GM23338 (cell line): ENCODE results near the gene RPL22. TPM values are rescaled to one million over a fixed set of nuclear protein-coding genes. Genes with fewer than 3 reads are reported as not detected.

Experiments used
- ATAC-seq: fragments of 200-7000 bp; cut with Tn5 transposase; 3 replicates; pipeline ENCODE4 v1.9.1; 2020
- DNase-seq: peaks from one replicate; pipeline ENCODE4 v3.0.0-alpha.2; 2015; ENCODE audit warnings: low spot score
- H2AFZ ChIP-seq: fragments of 200-600 bp; sonication (generic); 2 replicates; pipeline ENCODE4 v1.8.0; 2016; ENCODE audit warnings: antibody characterized with exemption, mild to moderate bottlenecking, moderate library complexity
- H3F3A ChIP-seq: fragments of 200-600 bp; sonication (generic); replicated peaks from 2 replicates; pipeline ENCODE4 v1.8.0; 2017; ENCODE audit warnings: antibody characterized with exemption, mixed run types, low read depth
- H3K27ac ChIP-seq: fragments of 200-600 bp; sonication (generic); 2 replicates; pipeline ENCODE4 v1.6.1; 2016; ENCODE audit warnings: low read depth
- H3K27me3 ChIP-seq: fragments of 200-600 bp; sonication (generic); 2 replicates; pipeline ENCODE4 v1.8.0; 2016; ENCODE audit warnings: mild to moderate bottlenecking, mixed run types, moderate library complexity; ENCODE audit not compliant: insufficient read depth
- H3K36me3 ChIP-seq: fragments of 200-600 bp; sonication (generic); 2 replicates; pipeline ENCODE4 v1.8.0; 2016; ENCODE audit warnings: mild to moderate bottlenecking; ENCODE audit not compliant: insufficient read depth
- H3K4me1 ChIP-seq: fragments of 200-600 bp; sonication (generic); 2 replicates; pipeline ENCODE4 v1.8.0; 2016; ENCODE audit warnings: mild to moderate bottlenecking, moderate library complexity; ENCODE audit not compliant: insufficient read depth
- H3K4me2 ChIP-seq: fragments of 200-600 bp; sonication (generic); 2 replicates; pipeline ENCODE4 v1.7.1; 2017; ENCODE audit warnings: mixed run types
- H3K4me3 ChIP-seq: fragments of 200-600 bp; sonication (generic); 2 replicates; pipeline ENCODE4 v1.6.1; 2016; ENCODE audit warnings: mixed run types
- H3K79me2 ChIP-seq: fragments of 200-600 bp; sonication (generic); replicated peaks from 2 replicates; pipeline ENCODE4 v1.8.0; 2017; ENCODE audit warnings: mild to moderate bottlenecking; ENCODE audit not compliant: insufficient read depth
- H3K9me2 ChIP-seq: fragments of 200-600 bp; sonication (generic); 2 replicates; pipeline ENCODE4 v1.8.0; 2017; ENCODE audit not compliant: insufficient read depth
- H4K20me1 ChIP-seq: fragments of 200-600 bp; sonication (generic); replicated peaks from 2 replicates; pipeline ENCODE4 v1.8.0; 2017; ENCODE audit warnings: mild to moderate bottlenecking; ENCODE audit not compliant: insufficient read depth
- H3K27ac Mint-ChIP-seq: 2 replicates; pipeline ENCODE4 v1.8.0; 2020; ENCODE audit warnings: inconsistent platforms, mild to moderate bottlenecking, moderate library complexity, mixed read lengths
- H3K27me3 Mint-ChIP-seq: 3 replicates; pipeline ENCODE4 v1.8.0; 2022; ENCODE audit warnings: low read depth, mild to moderate bottlenecking, moderate library complexity, mixed read lengths, inconsistent platforms; ENCODE audit not compliant: insufficient read depth, poor library complexity
- H3K36me3 Mint-ChIP-seq: 3 replicates; pipeline ENCODE4 v1.8.0; 2021; ENCODE audit warnings: low read depth, mild to moderate bottlenecking, inconsistent platforms, moderate library complexity, mixed read lengths
- H3K4me1 Mint-ChIP-seq: 3 replicates; pipeline ENCODE4 v1.8.0; 2020; ENCODE audit warnings: mild to moderate bottlenecking, inconsistent platforms, mixed read lengths
- H3K4me3 Mint-ChIP-seq: 3 replicates; pipeline ENCODE4 v1.8.0; 2021; ENCODE audit warnings: moderate library complexity, mild to moderate bottlenecking, inconsistent platforms, mixed read lengths
- H3K9me3 Mint-ChIP-seq: 3 replicates; pipeline ENCODE4 v1.8.0; 2020; ENCODE audit warnings: moderate library complexity, mild to moderate bottlenecking, inconsistent platforms, mixed read lengths
- CREB1 ChIP-seq: fragments of 250-450 bp; sonication (Bioruptor Pico); IDR thresholded peaks from 2 replicates; pipeline ENCODE4 v1.5.0; 2020; ENCODE audit warnings: low read depth, mild to moderate bottlenecking, moderate library complexity
- EZH2 ChIP-seq: fragments of 200-600 bp; sonication (generic); IDR thresholded peaks from one replicate; pipeline ENCODE4 v1.8.0; 2017; ENCODE audit warnings: antibody characterized with exemption, mild to moderate bottlenecking, low read depth; ENCODE audit not compliant: unreplicated experiment
- EZH2phosphoT487 ChIP-seq: fragments of 200-600 bp; sonication (generic); IDR thresholded peaks from one replicate; pipeline ENCODE4 v1.8.1; 2018; ENCODE audit warnings: antibody characterized with exemption; ENCODE audit not compliant: unreplicated experiment
- JUNB ChIP-seq: IDR thresholded peaks from one replicate; pipeline ENCODE4 v1.6.1; 2016; ENCODE audit warnings: antibody characterized with exemption; ENCODE audit not compliant: unreplicated experiment
- NANOG ChIP-seq: IDR thresholded peaks from 2 replicates; pipeline ENCODE4 v1.6.1; 2016; ENCODE audit warnings: antibody characterized with exemption, borderline replicate concordance
- POLR2AphosphoS5 ChIP-seq: IDR thresholded peaks from 2 replicates; pipeline ENCODE4 v1.6.1; 2016; ENCODE audit warnings: antibody characterized with exemption, low read depth
- STAT1 ChIP-seq: IDR thresholded peaks from one replicate; pipeline ENCODE4 v1.6.1; 2016; ENCODE audit warnings: antibody characterized with exemption; ENCODE audit not compliant: unreplicated experiment
- ZNF114 ChIP-seq: fragments of 250-450 bp; sonication (Bioruptor Pico); IDR thresholded peaks from 2 replicates; pipeline ENCODE4 v1.5.0; 2020; ENCODE audit warnings: mild to moderate bottlenecking, moderate library complexity
- ZNF331 ChIP-seq: fragments of 250-450 bp; sonication (Bioruptor Pico); IDR thresholded peaks from 2 replicates; pipeline ENCODE4 v1.5.0; 2020; ENCODE audit warnings: low read depth, mild to moderate bottlenecking, moderate library complexity
- polyA plus RNA-seq: library from polyadenylated mRNA; unstranded; fragments of >200 nt; fragmentation: Nextera tagmentation; extraction: Ambion mirVana; gene quantifications from 2 replicates; pipeline ENCODE4 v1.2.1, GENCODE V29; 2016
- total RNA-seq: library from RNA; depleted of rRNA; stranded (reverse); fragments of >200 nt; shearing (Covaris generic); gene quantifications from 2 replicates; pipeline ENCODE4 v1.2.3, GENCODE V29; 2014
- TF ChIP-seq, protein P1 (sequence below), 2 experiments: fragments of 200-600 bp in 1 of 2; sonication (generic) in 1 of 2; conservative IDR thresholded peaks; 2 replicates each; pipeline versions ENCODE4 v1.5.1 to v1.6.1; 2016 to 2017; ENCODE audit warnings: antibody characterized with exemption in 2 of 2, low read depth in 2 of 2, mild to moderate bottlenecking in 2 of 2, moderate library complexity in 1 of 2
- TF ChIP-seq, protein P2 (sequence below): fragments of 250-450 bp; sonication (Bioruptor Pico); IDR thresholded peaks from 2 replicates; pipeline ENCODE4 v1.5.0; 2020; ENCODE audit warnings: mild to moderate bottlenecking, moderate library complexity
- TF ChIP-seq, protein P3 (sequence below): IDR thresholded peaks from 2 replicates; pipeline ENCODE4 v1.6.1; 2016; ENCODE audit warnings: antibody characterized with exemption
- TF ChIP-seq, protein P4 (sequence below): IDR thresholded peaks from one replicate; pipeline ENCODE4 v1.6.1; 2018; ENCODE audit warnings: antibody characterized with exemption; ENCODE audit not compliant: unreplicated experiment

RPL22 gene
- total and polyA plus RNA-seq, 2 experiments from 2014 or later, result 145 to 818 TPM

DNA sequence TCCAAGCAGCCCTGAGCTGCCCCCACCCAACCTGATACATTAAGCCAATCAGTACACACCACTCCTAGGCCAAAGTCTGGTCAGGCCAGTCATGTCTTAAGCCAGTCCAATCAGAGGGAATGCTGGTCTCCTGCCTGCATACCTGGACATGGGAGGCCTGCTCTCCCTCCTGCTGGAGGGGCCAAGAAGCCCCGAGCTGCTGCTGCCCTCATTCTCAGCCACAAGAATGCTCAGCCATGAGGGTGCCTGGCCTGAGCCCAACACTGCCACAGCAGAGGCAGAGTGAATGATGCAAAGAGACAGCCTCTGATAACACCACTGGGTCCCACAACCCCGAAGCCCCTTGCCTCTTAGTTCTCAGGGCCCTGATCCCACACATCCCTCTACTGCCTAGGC is 42.3 kb downstream of the RPL22 start:
- no peak overlapping the region for H3K27ac Mint-ChIP-seq
- H3K27me3 Mint-ChIP-seq, result peaks cover 19% of the 10 kb centered on the region
- Histone ChIP-seq H4K20me1 (no peaks in the 10 kb centered on the region), H3K4me2 (no peak overlapping the region), H3K36me3 (no peaks in the 10 kb centered on the region), H3K79me2 (no peaks in the 10 kb centered on the region), H3K27me3 (no peaks in the 10 kb centered on the region), H3F3A (peaks cover 6% of the 10 kb centered on the region; the same call in 1 of the 2 replicates), H3K9me2 (no peaks in the 10 kb centered on the region), H2AFZ (no peak overlapping the region), H3K4me3 (no peak overlapping the region), H3K4me1 (peaks cover 3% of the 10 kb centered on the region; the same call in 1 of the 2 replicates), H3K27ac (no peak overlapping the region)
- H3K36me3 Mint-ChIP-seq, result no peaks in the 10 kb centered on the region
- H3K4me1 Mint-ChIP-seq, result peaks cover 17% of the 10 kb centered on the region
- H3K9me3 Mint-ChIP-seq, result no peaks in the 10 kb centered on the region
- no peak for ATAC-seq
- H3K4me3 Mint-ChIP-seq, result no peak overlapping the region
- no peak for DNase-seq
- no peak for TF ChIP-seq JUNB
- no peak for TF ChIP-seq ZNF114 (CRISPR knock-in tag)
- TF ChIP-seq, protein P1, sequence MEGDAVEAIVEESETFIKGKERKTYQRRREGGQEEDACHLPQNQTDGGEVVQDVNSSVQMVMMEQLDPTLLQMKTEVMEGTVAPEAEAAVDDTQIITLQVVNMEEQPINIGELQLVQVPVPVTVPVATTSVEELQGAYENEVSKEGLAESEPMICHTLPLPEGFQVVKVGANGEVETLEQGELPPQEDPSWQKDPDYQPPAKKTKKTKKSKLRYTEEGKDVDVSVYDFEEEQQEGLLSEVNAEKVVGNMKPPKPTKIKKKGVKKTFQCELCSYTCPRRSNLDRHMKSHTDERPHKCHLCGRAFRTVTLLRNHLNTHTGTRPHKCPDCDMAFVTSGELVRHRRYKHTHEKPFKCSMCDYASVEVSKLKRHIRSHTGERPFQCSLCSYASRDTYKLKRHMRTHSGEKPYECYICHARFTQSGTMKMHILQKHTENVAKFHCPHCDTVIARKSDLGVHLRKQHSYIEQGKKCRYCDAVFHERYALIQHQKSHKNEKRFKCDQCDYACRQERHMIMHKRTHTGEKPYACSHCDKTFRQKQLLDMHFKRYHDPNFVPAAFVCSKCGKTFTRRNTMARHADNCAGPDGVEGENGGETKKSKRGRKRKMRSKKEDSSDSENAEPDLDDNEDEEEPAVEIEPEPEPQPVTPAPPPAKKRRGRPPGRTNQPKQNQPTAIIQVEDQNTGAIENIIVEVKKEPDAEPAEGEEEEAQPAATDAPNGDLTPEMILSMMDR (conservative IDR thresholded peaks at IDR 0.05; ENCODE audit: low read depth in 2 of 2), result no peak
- no peak for TF ChIP-seq CREB1
- TF ChIP-seq ZNF331 (CRISPR knock-in tag), result no peak
- TF ChIP-seq, protein P2, sequence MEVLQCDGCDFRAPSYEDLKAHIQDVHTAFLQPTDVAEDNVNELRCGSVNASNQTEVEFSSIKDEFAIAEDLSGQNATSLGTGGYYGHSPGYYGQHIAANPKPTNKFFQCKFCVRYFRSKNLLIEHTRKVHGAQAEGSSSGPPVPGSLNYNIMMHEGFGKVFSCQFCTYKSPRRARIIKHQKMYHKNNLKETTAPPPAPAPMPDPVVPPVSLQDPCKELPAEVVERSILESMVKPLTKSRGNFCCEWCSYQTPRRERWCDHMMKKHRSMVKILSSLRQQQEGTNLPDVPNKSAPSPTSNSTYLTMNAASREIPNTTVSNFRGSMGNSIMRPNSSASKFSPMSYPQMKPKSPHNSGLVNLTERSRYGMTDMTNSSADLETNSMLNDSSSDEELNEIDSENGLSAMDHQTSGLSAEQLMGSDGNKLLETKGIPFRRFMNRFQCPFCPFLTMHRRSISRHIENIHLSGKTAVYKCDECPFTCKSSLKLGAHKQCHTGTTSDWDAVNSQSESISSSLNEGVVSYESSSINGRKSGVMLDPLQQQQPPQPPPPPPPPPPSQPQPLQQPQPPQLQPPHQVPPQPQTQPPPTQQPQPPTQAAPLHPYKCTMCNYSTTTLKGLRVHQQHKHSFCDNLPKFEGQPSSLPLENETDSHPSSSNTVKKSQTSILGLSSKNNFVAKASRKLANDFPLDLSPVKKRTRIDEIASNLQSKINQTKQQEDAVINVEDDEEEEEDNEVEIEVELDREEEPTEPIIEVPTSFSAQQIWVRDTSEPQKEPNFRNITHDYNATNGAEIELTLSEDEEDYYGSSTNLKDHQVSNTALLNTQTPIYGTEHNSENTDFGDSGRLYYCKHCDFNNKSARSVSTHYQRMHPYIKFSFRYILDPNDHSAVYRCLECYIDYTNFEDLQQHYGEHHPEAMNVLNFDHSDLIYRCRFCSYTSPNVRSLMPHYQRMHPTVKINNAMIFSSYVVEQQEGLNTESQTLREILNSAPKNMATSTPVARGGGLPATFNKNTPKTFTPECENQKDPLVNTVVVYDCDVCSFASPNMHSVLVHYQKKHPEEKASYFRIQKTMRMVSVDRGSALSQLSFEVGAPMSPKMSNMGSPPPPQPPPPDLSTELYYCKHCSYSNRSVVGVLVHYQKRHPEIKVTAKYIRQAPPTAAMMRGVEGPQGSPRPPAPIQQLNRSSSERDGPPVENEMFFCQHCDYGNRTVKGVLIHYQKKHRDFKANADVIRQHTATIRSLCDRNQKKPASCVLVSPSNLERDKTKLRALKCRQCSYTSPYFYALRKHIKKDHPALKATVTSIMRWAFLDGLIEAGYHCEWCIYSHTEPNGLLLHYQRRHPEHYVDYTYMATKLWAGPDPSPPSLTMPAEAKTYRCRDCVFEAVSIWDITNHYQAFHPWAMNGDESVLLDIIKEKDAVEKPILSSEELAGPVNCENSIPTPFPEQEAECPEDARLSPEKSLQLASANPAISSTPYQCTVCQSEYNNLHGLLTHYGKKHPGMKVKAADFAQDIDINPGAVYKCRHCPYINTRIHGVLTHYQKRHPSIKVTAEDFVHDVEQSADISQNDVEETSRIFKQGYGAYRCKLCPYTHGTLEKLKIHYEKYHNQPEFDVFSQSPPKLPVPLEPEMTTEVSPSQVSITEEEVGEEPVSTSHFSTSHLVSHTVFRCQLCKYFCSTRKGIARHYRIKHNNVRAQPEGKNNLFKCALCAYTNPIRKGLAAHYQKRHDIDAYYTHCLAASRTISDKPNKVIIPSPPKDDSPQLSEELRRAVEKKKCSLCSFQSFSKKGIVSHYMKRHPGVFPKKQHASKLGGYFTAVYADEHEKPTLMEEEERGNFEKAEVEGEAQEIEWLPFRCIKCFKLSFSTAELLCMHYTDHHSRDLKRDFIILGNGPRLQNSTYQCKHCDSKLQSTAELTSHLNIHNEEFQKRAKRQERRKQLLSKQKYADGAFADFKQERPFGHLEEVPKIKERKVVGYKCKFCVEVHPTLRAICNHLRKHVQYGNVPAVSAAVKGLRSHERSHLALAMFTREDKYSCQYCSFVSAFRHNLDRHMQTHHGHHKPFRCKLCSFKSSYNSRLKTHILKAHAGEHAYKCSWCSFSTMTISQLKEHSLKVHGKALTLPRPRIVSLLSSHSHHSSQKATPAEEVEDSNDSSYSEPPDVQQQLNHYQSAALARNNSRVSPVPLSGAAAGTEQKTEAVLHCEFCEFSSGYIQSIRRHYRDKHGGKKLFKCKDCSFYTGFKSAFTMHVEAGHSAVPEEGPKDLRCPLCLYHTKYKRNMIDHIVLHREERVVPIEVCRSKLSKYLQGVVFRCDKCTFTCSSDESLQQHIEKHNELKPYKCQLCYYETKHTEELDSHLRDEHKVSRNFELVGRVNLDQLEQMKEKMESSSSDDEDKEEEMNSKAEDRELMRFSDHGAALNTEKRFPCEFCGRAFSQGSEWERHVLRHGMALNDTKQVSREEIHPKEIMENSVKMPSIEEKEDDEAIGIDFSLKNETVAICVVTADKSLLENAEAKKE, result no peak
- TF ChIP-seq EZH2, result no peak
- TF ChIP-seq EZH2phosphoT487, result no peak
- TF ChIP-seq, protein P3, sequence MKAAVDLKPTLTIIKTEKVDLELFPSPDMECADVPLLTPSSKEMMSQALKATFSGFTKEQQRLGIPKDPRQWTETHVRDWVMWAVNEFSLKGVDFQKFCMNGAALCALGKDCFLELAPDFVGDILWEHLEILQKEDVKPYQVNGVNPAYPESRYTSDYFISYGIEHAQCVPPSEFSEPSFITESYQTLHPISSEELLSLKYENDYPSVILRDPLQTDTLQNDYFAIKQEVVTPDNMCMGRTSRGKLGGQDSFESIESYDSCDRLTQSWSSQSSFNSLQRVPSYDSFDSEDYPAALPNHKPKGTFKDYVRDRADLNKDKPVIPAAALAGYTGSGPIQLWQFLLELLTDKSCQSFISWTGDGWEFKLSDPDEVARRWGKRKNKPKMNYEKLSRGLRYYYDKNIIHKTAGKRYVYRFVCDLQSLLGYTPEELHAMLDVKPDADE, result no peak
- TF ChIP-seq STAT1, result no peak
- TF ChIP-seq POLR2AphosphoS5, result no peak
- TF ChIP-seq, protein P4, sequence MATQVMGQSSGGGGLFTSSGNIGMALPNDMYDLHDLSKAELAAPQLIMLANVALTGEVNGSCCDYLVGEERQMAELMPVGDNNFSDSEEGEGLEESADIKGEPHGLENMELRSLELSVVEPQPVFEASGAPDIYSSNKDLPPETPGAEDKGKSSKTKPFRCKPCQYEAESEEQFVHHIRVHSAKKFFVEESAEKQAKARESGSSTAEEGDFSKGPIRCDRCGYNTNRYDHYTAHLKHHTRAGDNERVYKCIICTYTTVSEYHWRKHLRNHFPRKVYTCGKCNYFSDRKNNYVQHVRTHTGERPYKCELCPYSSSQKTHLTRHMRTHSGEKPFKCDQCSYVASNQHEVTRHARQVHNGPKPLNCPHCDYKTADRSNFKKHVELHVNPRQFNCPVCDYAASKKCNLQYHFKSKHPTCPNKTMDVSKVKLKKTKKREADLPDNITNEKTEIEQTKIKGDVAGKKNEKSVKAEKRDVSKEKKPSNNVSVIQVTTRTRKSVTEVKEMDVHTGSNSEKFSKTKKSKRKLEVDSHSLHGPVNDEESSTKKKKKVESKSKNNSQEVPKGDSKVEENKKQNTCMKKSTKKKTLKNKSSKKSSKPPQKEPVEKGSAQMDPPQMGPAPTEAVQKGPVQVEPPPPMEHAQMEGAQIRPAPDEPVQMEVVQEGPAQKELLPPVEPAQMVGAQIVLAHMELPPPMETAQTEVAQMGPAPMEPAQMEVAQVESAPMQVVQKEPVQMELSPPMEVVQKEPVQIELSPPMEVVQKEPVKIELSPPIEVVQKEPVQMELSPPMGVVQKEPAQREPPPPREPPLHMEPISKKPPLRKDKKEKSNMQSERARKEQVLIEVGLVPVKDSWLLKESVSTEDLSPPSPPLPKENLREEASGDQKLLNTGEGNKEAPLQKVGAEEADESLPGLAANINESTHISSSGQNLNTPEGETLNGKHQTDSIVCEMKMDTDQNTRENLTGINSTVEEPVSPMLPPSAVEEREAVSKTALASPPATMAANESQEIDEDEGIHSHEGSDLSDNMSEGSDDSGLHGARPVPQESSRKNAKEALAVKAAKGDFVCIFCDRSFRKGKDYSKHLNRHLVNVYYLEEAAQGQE, result no peak
- no peak for TF ChIP-seq NANOG
